Measurements from ENCODE around the gene MLLT10.

The MLLT10 gene

GRCh38 chr10:21732067-21732772 is 198.2 kb downstream of the MLLT10 start:
- H3K9me3 ChIP-seq (ENCODE audit: control insufficient read depth, low read length), result no peaks in the 10 kb centered on the region
- no peaks in the 10 kb centered on the region for H3K36me3 ChIP-seq (ENCODE audit: control insufficient read depth, insufficient read depth, low read length)
- peak; percentile 73 for TF ChIP-seq CTCF (IDR thresholded peaks at IDR 0.05)
- no peak overlapping the region for H3K9ac ChIP-seq
- no peak overlapping the region for H3K4me3 ChIP-seq (ENCODE audit: low read depth, low read length)
- peaks cover 4% of the 10 kb centered on the region for H3K4me1 ChIP-seq
- H2AFZ ChIP-seq, result no peak overlapping the region
- no peaks in the 10 kb centered on the region for H3K27me3 ChIP-seq (ENCODE audit: control insufficient read depth, insufficient read depth, low read length)
- no peak overlapping the region for H3K4me2 ChIP-seq (ENCODE audit: low read length)
- H3K27ac ChIP-seq, result no peak overlapping the region
- H3K79me2 ChIP-seq, result peaks cover 3% of the 10 kb centered on the region

- no peaks in the 10 kb centered on the region for H3K9me3 ChIP-seq (ENCODE audit: control insufficient read depth, low read length)
- H3K4me3 ChIP-seq (ENCODE audit: low read depth, low read length), result no peak overlapping the region
- no peaks in the 10 kb centered on the region for H3K36me3 ChIP-seq (ENCODE audit: control insufficient read depth, insufficient read depth, low read length)
- TF ChIP-seq CTCF (IDR thresholded peaks at IDR 0.05), result no peak
- H2AFZ ChIP-seq, result no peak overlapping the region
- H3K27ac ChIP-seq, result no peak overlapping the region
- no peaks in the 10 kb centered on the region for H3K27me3 ChIP-seq (ENCODE audit: control insufficient read depth, insufficient read depth, low read length)
- H3K9ac ChIP-seq, result no peak overlapping the region
- H3K4me1 ChIP-seq, result no peaks in the 10 kb centered on the region
- H3K79me2 ChIP-seq, result peaks cover 3% of the 10 kb centered on the region
- H3K4me2 ChIP-seq (ENCODE audit: low read length), result no peak overlapping the region
Measured at GRCh38 chr10:21733710-21734109, 199.7 kb downstream of the MLLT10 start.

- no peak for TF ChIP-seq CTCF (IDR thresholded peaks at IDR 0.05)
- H3K27ac ChIP-seq, result no peak overlapping the region
- no peak overlapping the region for H3K9ac ChIP-seq
- H3K36me3 ChIP-seq (ENCODE audit: control insufficient read depth, insufficient read depth, low read length), result no peaks in the 10 kb centered on the region
- H3K4me1 ChIP-seq, result peaks cover 2% of the 10 kb centered on the region
- H2AFZ ChIP-seq, result no peak overlapping the region
- no peaks in the 10 kb centered on the region for H3K79me2 ChIP-seq
- no peaks in the 10 kb centered on the region for H3K27me3 ChIP-seq (ENCODE audit: control insufficient read depth, insufficient read depth, low read length)
- H3K9me3 ChIP-seq (ENCODE audit: control insufficient read depth, low read length), result no peaks in the 10 kb centered on the region
- H3K4me3 ChIP-seq (ENCODE audit: low read depth, low read length), result no peak overlapping the region
- no peak overlapping the region for H3K4me2 ChIP-seq (ENCODE audit: low read length)
Measured at GRCh38 chr10:21737106-21737505, 203.1 kb downstream of the MLLT10 start.

GRCh38 chr10:21740989-21741388 is 207.0 kb downstream of the MLLT10 start:
- no peaks in the 10 kb centered on the region for H3K36me3 ChIP-seq (ENCODE audit: control insufficient read depth, insufficient read depth, low read length)

More at GRCh38 chr10:21740989-21741388, 207.0 kb downstream of the MLLT10 start:
- H3K4me1 ChIP-seq, result peaks cover 2% of the 10 kb centered on the region
- H2AFZ ChIP-seq, result no peak overlapping the region
- H3K9me3 ChIP-seq (ENCODE audit: control insufficient read depth, low read length), result no peaks in the 10 kb centered on the region
- no peak for TF ChIP-seq CTCF (IDR thresholded peaks at IDR 0.05)
- H3K4me2 ChIP-seq (ENCODE audit: low read length), result no peak overlapping the region
- H3K27me3 ChIP-seq (ENCODE audit: control insufficient read depth, insufficient read depth, low read length), result no peaks in the 10 kb centered on the region
- no peak overlapping the region for H3K27ac ChIP-seq
- H3K79me2 ChIP-seq, result no peaks in the 10 kb centered on the region
- H3K9ac ChIP-seq, result no peak overlapping the region
- no peak overlapping the region for H3K4me3 ChIP-seq (ENCODE audit: low read depth, low read length)
